NCI-H510A (cell line): ENCODE measurements around the gene KASH5.

Experiments
- DNase-seq: peaks from one replicate; lab custom pipeline; 2025; lab: John Stamatoyannopoulos, UW

Gene KASH5

DNA sequence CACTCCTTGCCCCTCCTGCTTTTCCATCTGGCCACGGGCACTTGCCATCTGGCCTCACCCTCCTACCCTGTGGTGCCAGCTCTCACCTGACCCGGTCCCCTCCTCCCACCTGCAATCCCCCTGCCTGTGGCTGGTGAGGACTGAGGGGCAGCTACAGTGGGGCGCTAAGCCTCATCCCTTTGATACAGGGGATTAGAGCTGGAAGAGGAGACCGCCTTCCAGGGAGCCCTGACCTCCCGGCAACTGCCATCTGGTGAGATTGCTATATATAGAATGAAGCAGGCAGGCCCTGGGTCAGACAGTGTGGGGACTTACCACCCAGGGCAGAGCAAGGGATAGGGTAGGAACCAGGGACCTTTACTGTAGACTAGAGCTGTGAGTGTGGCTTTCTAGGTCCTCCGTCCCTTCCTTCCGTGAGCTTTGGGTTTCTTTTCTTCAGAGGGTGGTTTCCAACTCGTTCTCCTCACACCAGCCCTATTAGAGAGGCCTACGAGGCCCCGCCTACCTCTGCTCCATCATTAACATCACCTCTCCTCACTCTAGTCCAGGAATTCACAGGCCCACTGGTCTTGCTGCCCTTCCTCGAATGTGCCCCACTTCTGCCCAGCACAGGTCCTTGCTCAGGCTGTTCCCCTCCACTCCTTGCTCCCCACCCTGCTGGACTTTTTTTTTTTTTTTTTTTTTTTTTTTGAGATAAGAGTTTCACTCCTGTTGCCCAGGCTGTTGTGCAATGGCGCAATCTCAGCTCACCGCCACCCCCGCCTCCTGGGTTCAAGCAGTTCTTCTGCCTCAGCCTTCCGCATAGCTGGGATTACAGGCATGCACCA lies 7.7 kb downstream of the KASH5 start:
- DNase-seq, result no peak

DNA sequence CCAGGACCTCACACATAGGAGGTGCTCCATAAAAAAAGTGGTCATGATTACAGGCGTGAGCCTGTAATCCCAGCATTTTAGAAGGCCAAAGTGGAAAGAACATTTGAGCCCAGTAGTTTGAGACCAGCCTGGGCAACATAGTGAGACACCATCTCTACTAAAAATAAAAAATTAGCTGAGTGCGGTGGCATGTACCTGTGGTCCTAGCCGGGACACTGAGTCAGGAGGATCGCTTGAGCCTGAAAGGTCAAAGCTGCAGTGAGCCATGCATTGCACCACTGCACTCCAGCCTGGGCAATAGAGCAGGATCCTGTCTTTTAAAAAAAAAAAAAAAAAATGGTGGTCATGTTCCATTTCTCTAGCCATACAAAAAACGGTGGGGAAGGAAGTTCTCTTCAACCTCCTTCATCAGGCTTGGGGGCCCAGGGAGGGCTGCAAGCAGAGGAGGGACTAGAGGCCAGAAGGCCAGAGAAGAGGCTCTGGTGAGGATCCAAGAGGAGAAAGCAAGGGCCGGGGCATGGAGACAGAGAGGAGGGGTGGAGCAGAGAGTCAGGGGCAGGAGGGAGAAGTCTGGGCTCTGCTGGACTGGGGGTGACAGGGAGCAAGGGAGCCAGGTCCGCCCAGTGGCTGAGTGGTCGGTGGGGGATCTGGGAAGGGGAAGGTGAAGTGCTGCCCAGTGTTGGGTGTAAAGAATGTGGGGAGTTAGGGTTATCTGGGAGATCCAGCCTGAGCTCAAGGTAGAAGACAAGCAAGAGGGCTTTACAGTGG lies 8.9 kb downstream of the KASH5 start:
- DNase-seq, result no peak

- DNase-seq, result no peak
Measured at GRCh38 chr19:49398001-49398615, 10.1 kb downstream of the KASH5 start.

GRCh38 chr19:49398931-49399330 lies 10.9 kb downstream of the KASH5 start:
- no peak for DNase-seq

DNA sequence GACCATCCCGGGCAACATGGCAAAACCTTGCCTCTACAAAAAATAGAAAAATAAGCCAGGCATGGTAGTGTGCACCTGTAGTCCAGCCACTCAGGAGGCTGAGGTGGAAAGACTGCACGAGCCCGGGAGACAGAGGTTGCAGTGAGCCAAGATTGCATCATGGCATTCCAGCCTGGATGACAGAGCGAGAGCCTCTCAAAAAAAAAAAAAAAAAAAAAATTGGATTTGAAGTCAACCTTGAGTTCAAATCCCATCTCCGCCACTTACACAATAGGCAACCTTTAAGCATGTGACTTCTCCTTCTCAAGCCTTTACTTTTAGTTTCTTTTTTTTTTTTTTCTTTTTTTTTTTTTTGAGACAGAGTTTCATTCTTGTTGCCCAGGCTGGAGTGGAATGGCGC lies 12.0 kb downstream of the KASH5 start:
- DNase-seq, result no peak

- peak; percentile 96 for DNase-seq
Measured at GRCh38 chr19:49403404-49404187, 15.5 kb downstream of the KASH5 start.

- no peak for DNase-seq
Measured at GRCh38 chr19:49407079-49407478, 19.0 kb downstream of the KASH5 start.

- no peak for DNase-seq
Measured at GRCh38 chr19:49407482-49408015, 19.5 kb downstream of the KASH5 start.

GRCh38 chr19:49408816-49409440 lies 20.9 kb downstream of the KASH5 start:
- DNase-seq, result no peak

DNA sequence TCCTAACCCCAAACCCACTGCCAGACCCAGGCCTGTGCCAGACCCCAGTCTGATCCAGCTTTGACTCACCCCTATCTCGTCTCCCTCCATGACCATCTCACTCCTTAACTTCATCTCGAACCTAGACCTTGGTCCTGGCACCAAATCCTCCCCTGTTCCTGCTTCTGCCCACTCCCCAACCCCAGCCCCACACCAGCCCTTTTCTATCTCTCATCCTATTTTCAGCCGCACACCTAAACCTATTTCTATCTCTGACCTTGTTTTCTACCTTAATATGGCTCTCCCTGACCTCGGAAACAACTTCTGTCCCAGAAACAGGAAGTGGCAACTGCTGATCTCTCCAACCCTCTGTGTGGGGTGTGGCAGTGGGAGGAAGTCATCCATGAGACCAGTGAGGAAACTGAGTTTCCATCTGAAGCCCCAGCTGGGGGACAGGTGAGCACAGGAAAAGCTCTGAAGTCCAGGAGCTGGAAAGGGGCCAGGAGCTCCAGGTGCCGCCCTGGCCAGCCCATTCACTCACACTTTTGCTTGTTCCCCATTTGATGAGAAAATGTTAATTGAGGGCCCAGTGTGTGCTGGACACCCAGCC lies 21.5 kb downstream of the KASH5 start:
- DNase-seq, result no peak

GRCh38 chr19:49411681-49412326 lies 23.8 kb downstream of the KASH5 start:
- no peak for DNase-seq

- no peak for DNase-seq
Measured at GRCh38 chr19:49413348-49413747, 25.3 kb downstream of the KASH5 start.

- no peak for DNase-seq
Measured at GRCh38 chr19:49414256-49414655, 26.2 kb downstream of the KASH5 start.

DNA sequence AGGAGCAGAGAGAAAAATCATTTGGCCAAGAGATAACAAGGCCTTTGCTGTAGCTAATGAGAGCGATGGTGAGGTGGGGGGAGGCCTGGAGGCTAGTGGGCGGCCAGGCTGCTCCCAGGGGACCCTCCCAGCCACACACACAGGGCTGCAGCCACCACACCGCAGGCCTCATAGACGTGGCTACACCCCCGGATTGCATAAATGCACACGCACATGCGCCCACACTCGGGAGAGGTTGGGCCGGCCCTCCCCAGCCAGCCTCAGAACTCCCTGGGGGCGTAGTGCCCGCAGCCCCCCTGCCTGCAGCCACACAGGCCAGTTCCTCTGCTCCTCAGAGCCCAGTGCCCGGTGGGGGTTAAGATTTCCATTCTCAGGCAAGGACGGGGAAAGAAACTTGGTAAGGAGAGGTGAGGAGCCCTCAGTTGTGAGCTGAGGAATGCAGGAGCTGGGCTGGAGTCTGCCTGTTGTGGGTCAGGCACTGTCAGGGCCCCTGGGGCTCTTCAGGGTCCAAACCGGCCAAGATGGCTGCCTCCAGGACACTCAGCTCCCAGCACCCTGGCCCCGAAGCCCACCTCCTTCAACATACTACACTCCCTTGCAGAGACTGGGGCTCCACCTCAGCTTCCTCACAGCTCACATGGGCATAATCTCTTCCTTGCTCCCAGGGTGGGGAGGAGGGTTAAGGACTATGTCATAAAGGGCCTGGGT lies 27.2 kb downstream of the KASH5 start:
- no peak for DNase-seq

DNA sequence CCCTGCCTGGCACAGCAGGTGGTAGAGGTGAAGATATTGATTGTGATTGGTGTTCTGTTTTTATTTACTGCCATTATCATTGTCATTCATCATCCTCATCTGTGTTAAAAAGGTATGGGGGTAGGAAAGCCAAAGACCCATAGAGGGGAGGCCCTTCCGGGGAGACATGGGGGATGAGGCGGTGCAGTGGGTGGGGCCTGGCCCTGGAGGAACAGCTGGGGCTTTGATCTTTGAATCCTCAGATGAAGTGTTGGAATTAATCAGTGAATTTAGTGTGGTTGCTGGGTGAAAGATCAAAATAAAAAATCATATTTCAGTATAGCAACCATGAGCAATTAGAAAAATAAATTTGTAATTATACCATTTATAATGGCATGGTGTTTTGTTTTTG lies 27.8 kb downstream of the KASH5 start:
- no peak for DNase-seq

DNA sequence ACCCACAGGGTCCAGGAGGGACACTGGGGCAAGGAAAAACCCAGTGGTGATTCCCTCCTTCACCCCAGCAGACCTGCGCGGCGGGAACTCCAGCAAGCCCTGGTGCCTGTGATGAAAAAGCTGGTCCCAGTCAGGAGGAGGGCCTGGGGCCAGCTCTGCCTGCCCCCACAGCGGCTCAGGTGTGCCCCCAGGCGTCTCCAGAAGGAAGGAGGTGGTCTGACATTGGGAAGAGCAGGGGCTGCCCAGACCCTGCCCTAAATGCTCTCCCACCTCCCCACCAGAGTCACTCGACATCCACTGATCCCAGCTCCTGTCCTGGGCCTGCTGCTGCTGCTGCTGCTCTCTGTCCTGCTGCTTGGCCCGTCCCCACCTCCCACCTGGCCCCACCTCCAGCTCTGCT lies 29.0 kb downstream of the KASH5 start:
- DNase-seq, result no peak

DNA sequence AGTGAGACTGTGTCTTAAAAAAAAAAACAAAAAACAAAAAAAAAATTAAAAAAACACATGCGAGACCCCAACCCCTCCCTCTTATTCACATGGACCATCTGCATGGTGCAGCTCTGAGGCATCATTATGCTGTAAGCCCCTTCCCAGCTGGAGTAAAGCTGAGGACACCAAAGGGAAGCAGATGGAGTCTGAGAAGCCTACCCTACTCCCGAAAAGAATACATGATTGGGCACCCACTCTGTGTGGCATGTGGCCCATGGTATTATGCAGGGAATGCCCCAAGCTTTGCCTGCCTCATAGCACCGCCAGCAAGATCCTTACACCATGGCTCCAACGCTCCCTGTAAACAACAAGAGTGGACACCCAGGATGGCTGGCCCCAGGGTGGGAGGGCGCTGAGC lies 30.5 kb downstream of the KASH5 start:
- DNase-seq, result no peak

GRCh38 chr19:49419173-49419572 lies 31.1 kb downstream of the KASH5 start:
- DNase-seq, result no peak

DNA sequence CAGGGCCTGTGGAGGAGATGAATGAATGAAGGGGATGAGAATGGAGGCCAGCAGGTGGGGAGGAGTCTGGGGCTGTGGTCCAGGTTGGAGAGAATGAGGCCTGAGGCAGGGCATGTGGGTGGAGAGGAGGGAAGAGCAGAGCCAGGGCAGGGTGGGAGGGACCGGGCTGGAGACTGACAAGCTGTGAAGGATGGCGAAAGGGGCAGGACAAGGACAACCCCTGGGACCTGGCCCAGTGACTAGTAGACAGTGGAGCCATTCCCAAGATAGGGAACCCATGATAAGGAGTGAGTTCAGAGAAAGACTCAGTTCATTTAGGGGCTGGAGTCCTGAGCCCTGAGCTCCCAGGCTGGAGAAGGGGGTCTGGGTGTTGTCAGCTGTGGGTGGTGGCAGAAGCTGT lies 32.2 kb downstream of the KASH5 start:
- no peak for DNase-seq
